Measurements from ENCODE around the gene KCNK15.

- TF ChIP-seq POLR2A (IDR thresholded peaks at IDR 0.05; ENCODE audit: low read depth, low read length): no peak
- TF ChIP-seq POLR2AphosphoS5 (IDR thresholded peaks at IDR 0.05; ENCODE audit: low read depth, low read length): no peak
Measured at GRCh38 chr20:44714102-44714700, 31.5 kb upstream of the KCNK15 start.

All from GM12892 (cell line).